ENCODE data around the gene GIN1. TPM values are rescaled to one million over a fixed set of nuclear protein-coding genes. Genes with fewer than 3 reads are reported as not detected.

Gene GIN1
- total and polyA plus RNA-seq, 2 donors from 2014 or later: 6.3 to 8.1 TPM

- no peak for FAIRE-seq
- Histone ChIP-seq H3K4me3 (ENCODE audit: low read length in 3 of 3) (no peak overlapping the region), H3K9ac (ENCODE audit: low read length in 3 of 3) (no peak overlapping the region), H3K27me3 (ENCODE audit: control insufficient read depth, insufficient read depth, low read length) (no peaks in the 10 kb centered on the region), H3K4me1 (ENCODE audit: control insufficient read depth in 2 of 3, insufficient read depth in 2 of 3, low read depth in 1 of 3, low read length in 3 of 3) (no peaks in the 10 kb centered on the region), H3K36me3 (ENCODE audit: control insufficient read depth in 2 of 3, insufficient read depth in 3 of 3, low read length in 3 of 3) (no peaks in the 10 kb centered on the region), H3K9me3 (ENCODE audit: control insufficient read depth in 2 of 3, insufficient read depth in 1 of 3, low read length in 3 of 3) (no peaks in the 10 kb centered on the region), H3K27ac (ENCODE audit: low read depth in 2 of 2, low read length in 2 of 2) (no peak overlapping the region)
- DNase-seq: no peak
- intact Hi-C loops (cut with DNase I): no loop called here
- no peak for TF ChIP-seq CTCF (IDR thresholded peaks at IDR 0.05; ENCODE audit: borderline replicate concordance, extremely low read depth, insufficient read depth)
Observed at GRCh38 chr5:103128202-103128601, 8.3 kb upstream of the GIN1 start.

GRCh38 chr5:103127292-103127817 lies 7.4 kb upstream of the GIN1 start:
- Histone ChIP-seq H3K9me3 (ENCODE audit: control insufficient read depth in 2 of 3, insufficient read depth in 1 of 3, low read length in 3 of 3) (no peaks in the 10 kb centered on the region), H3K9ac (ENCODE audit: low read length in 3 of 3) (no peak overlapping the region), H3K4me1 (ENCODE audit: control insufficient read depth in 2 of 3, insufficient read depth in 2 of 3, low read depth in 1 of 3, low read length in 3 of 3) (no peaks in the 10 kb centered on the region), H3K27me3 (ENCODE audit: control insufficient read depth, insufficient read depth, low read length) (no peaks in the 10 kb centered on the region), H3K4me3 (ENCODE audit: low read length in 3 of 3) (no peak overlapping the region), H3K36me3 (ENCODE audit: control insufficient read depth in 2 of 3, insufficient read depth in 3 of 3, low read length in 3 of 3) (no peaks in the 10 kb centered on the region), H3K27ac (ENCODE audit: low read depth in 2 of 2, low read length in 2 of 2) (no peak overlapping the region)
- no peak for TF ChIP-seq CTCF (IDR thresholded peaks at IDR 0.05; ENCODE audit: borderline replicate concordance, extremely low read depth, insufficient read depth)
- FAIRE-seq (no peak), DNase-seq (no peak)
- intact Hi-C loops (cut with DNase I): no loop called here

- Histone ChIP-seq H3K9me3 (ENCODE audit: control insufficient read depth in 2 of 3, insufficient read depth in 1 of 3, low read length in 3 of 3) (no peaks in the 10 kb centered on the region), H3K36me3 (ENCODE audit: control insufficient read depth in 2 of 3, insufficient read depth in 3 of 3, low read length in 3 of 3) (no peaks in the 10 kb centered on the region), H3K27ac (ENCODE audit: low read depth in 2 of 2, low read length in 2 of 2) (no peak overlapping the region), H3K4me1 (ENCODE audit: control insufficient read depth in 2 of 3, insufficient read depth in 2 of 3, low read depth in 1 of 3, low read length in 3 of 3) (peaks cover 0 to 3% (median 0%) of the 10 kb centered on the region in 3 donors), H3K27me3 (ENCODE audit: control insufficient read depth, insufficient read depth, low read length) (no peaks in the 10 kb centered on the region), H3K9ac (ENCODE audit: low read length in 3 of 3) (no peak overlapping the region), H3K4me3 (ENCODE audit: low read length in 3 of 3) (no peak overlapping the region)
- intact Hi-C loops (cut with DNase I): no loop called here
- DNase-seq: no peak
- no peak for FAIRE-seq
- TF ChIP-seq CTCF (IDR thresholded peaks at IDR 0.05; ENCODE audit: borderline replicate concordance, extremely low read depth, insufficient read depth): no peak
Observed at GRCh38 chr5:103126557-103126956, 6.6 kb upstream of the GIN1 start.

- H3K9me3 ChIP-seq (ENCODE audit: control insufficient read depth in 2 of 3, insufficient read depth in 1 of 3, low read length in 3 of 3): no peaks in the 10 kb centered on the region
- FAIRE-seq (no peak), DNase-seq (no peak)
- intact Hi-C loops (cut with DNase I): no loop called here
- TF ChIP-seq CTCF (IDR thresholded peaks at IDR 0.05; ENCODE audit: borderline replicate concordance, extremely low read depth, insufficient read depth): no peak
- H3K4me3 ChIP-seq (ENCODE audit: low read length in 3 of 3): peak overlapping the region in 1 of 3 donors; percentile 30
- H3K4me1 ChIP-seq (ENCODE audit: control insufficient read depth in 2 of 3, insufficient read depth in 2 of 3, low read depth in 1 of 3, low read length in 3 of 3): peaks cover 0 to 3% (median 0%) of the 10 kb centered on the region in 3 donors
- peak overlapping the region in 1 of 3 donors; percentile 2 for H3K9ac ChIP-seq (ENCODE audit: low read length in 3 of 3)
- no peak overlapping the region for H3K27ac ChIP-seq (ENCODE audit: low read depth in 2 of 2, low read length in 2 of 2)
- no peaks in the 10 kb centered on the region for H3K36me3 ChIP-seq (ENCODE audit: control insufficient read depth in 2 of 3, insufficient read depth in 3 of 3, low read length in 3 of 3)
- H3K27me3 ChIP-seq (ENCODE audit: control insufficient read depth, insufficient read depth, low read length): no peaks in the 10 kb centered on the region
Observed at GRCh38 chr5:103122242-103122641, 2.3 kb upstream of the GIN1 start.

All from kidney (tissue), 14 donors.